ENCODE data around the gene DNAJA4. TPM values are rescaled to one million over a fixed set of nuclear protein-coding genes. Genes with fewer than 3 reads are reported as not detected.

Gene DNAJA4
- total RNA-seq = 2.0 and 2.4 TPM in 2 replicates

DNA sequence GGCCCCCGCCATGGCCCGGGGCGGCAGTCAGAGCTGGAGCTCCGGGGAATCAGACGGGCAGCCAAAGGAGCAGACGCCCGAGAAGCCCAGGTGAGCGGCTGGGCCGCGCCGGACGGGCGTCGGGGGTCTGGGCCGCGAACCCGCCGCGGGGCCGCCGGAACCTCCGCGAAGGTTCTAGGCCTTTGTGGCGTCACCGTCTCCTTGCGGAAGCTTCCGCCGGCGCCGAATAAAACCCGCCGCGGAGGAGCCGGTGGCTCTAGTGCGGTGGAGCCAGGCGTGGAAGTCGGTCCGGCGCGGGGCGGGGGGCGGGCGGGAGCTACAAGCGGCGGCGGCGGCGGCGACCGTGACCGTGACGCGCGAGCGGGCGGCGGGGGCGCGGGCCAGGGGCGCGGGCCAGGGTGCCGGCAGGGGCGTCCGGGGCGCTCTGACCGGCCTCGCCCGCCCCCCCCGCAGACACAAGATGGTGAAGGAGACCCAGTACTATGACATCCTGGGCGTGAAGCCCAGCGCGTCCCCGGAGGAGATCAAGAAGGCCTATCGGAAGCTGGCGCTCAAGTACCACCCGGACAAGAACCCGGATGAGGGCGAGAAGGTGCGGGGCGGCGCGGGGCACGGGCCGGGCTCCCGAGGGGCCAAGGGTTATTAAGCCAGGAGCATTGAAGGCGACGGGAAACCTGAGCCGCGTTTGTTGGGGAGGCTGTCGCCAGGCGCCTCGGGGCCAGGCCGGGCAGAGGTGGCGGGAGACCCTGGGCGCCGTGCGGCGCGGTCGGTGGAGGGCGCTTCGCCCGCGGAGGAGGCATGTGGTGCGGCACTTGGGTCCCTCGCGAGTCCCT, at the start of gene DNAJA4:
Gene DNAJA4 (plus strand): TSS at position 259 of the 833 bp plus-strand sequence. CDS start 202 bp downstream, at position 461.

GRCh38 chr15:78234515-78235040, 29.8 kb upstream of the DNAJA4 start, which contains the start of gene ACSBG1:
ACSBG1 (minus strand) TSS chr15:78234565; CDS start chr15:78234501, 64 bp downstream.

GRCh38 chr15:78299101-78299930, 35.0 kb downstream of the DNAJA4 start, which contains the start of gene SKIC8:
SKIC8 (minus strand) TSS chr15:78299609; CDS start chr15:78295686, 3,923 bp downstream.

Other genes with a start within 250 kb of the DNAJA4 start
- 12.9 and 13.4 TPM in 2 replicates for gene TBC1D2B, start 186.9 kb upstream of the DNAJA4 start, total RNA-seq
- not detected in 2 replicates for gene SH2D7, start 172.0 kb upstream of the DNAJA4 start, total RNA-seq
- 2.2 and 2.8 TPM in 2 replicates for gene CIB2, start 133.1 kb upstream of the DNAJA4 start, total RNA-seq
- 33.6 and 36.9 TPM in 2 replicates for gene IDH3A, start 115.2 kb upstream of the DNAJA4 start, total RNA-seq
- not detected in 2 replicates for gene ACSBG1, start 30.0 kb upstream of the DNAJA4 start, total RNA-seq
- gene SKIC8, start 35.0 kb downstream of the DNAJA4 start, total RNA-seq = 56.9 and 66.1 TPM in 2 replicates
- not detected in 2 replicates for gene CRABP1, start 75.8 kb downstream of the DNAJA4 start, total RNA-seq
- gene IREB2, start 173.7 kb downstream of the DNAJA4 start, total RNA-seq = 7.9 and 9.2 TPM in 2 replicates
- gene HYKK, start 243.0 kb downstream of the DNAJA4 start, total RNA-seq = 7.4 TPM in 2 replicates

Measured in bronchus fibroblast of lung (primary cell).